H9 (cell line): ENCODE data around the gene TRIM38. TPM values are rescaled to one million over a fixed set of nuclear protein-coding genes. Genes with fewer than 3 reads are reported as not detected.

Experiments used
- DNase-seq: peaks from one replicate; pipeline ENCODE4 v3.0.0-alpha.2; 2017
- H2AFZ ChIP-seq: one replicate; pipeline ENCODE4 v1.6.1; 2013; ENCODE audit warnings: mild to moderate bottlenecking, low read length, control low read depth, moderate library complexity
- H2AK5ac ChIP-seq: 2 replicates; pipeline ENCODE4 v1.6.1; 2013; ENCODE audit warnings: low read length, control low read depth, mixed read lengths; ENCODE audit not compliant: insufficient read length
- H2BK120ac ChIP-seq: one replicate; pipeline ENCODE4 v1.6.1; 2013; ENCODE audit warnings: low read depth, mild to moderate bottlenecking, low read length, control low read depth, inconsistent platforms; ENCODE audit not compliant: poor library complexity, severe bottlenecking
- H2BK12ac ChIP-seq: 2 replicates; pipeline ENCODE4 v1.6.1; 2013; ENCODE audit warnings: low read length, control low read depth, mixed read lengths, low read depth; ENCODE audit not compliant: insufficient read length
- H2BK15ac ChIP-seq: 2 replicates; pipeline ENCODE4 v1.6.1; 2013; ENCODE audit warnings: low read depth, low read length, control low read depth
- H2BK20ac ChIP-seq: one replicate; pipeline ENCODE4 v1.6.1; 2013; ENCODE audit warnings: low read depth, mild to moderate bottlenecking, low read length, control low read depth, inconsistent platforms; ENCODE audit not compliant: poor library complexity, severe bottlenecking
- H2BK5ac ChIP-seq: 2 replicates; pipeline ENCODE4 v1.6.1; 2013; ENCODE audit warnings: low read length, control low read depth, mixed read lengths; ENCODE audit not compliant: insufficient read length
- H3K14ac ChIP-seq: 2 replicates; pipeline ENCODE4 v1.6.1; 2013; ENCODE audit warnings: low read length, control low read depth; ENCODE audit not compliant: insufficient read depth
- H3K18ac ChIP-seq: 2 replicates; pipeline ENCODE4 v1.6.1; 2013; ENCODE audit warnings: low read depth, mild to moderate bottlenecking, mixed read lengths, low read length, control low read depth; ENCODE audit not compliant: insufficient read length
- H3K23ac ChIP-seq: 2 replicates; pipeline ENCODE4 v1.6.1; 2013; ENCODE audit warnings: low read length, control low read depth, mixed read lengths, low read depth; ENCODE audit not compliant: insufficient read length
- H3K23me2 ChIP-seq: 2 replicates; pipeline ENCODE4 v1.6.1; 2013; ENCODE audit warnings: low read depth, mild to moderate bottlenecking, mixed read lengths, low read length, control low read depth; ENCODE audit not compliant: insufficient read length, poor library complexity, severe bottlenecking
- H3K27ac ChIP-seq: 2 replicates; pipeline ENCODE4 v1.5.1; 2013; ENCODE audit warnings: low read length, control low read depth, mixed read lengths, low read depth; ENCODE audit not compliant: insufficient read length
- H3K27me3 ChIP-seq: 2 replicates; pipeline ENCODE4 v1.6.1; 2013; ENCODE audit warnings: low read length, control low read depth, inconsistent platforms; ENCODE audit not compliant: insufficient read depth
- H3K4ac ChIP-seq: 2 replicates; pipeline ENCODE4 v1.6.1; 2013; ENCODE audit warnings: low read depth, mild to moderate bottlenecking, control low read depth, inconsistent platforms, low read length, moderate library complexity
- H3K4me1 ChIP-seq: 2 replicates; pipeline ENCODE4 v1.6.1; 2013; ENCODE audit warnings: low read length, control low read depth, inconsistent platforms; ENCODE audit not compliant: insufficient read depth
- H3K4me2 ChIP-seq: 2 replicates; pipeline ENCODE4 v1.6.1; 2013; ENCODE audit warnings: low read length, control low read depth, mixed read lengths; ENCODE audit not compliant: insufficient read length, insufficient read depth
- H3K56ac ChIP-seq: 2 replicates; pipeline ENCODE4 v1.6.1; 2013; ENCODE audit warnings: low read depth, mild to moderate bottlenecking, mixed read lengths, low read length, control low read depth; ENCODE audit not compliant: insufficient read length
- H3K79me1 ChIP-seq: 2 replicates; pipeline ENCODE4 v1.6.1; 2013; ENCODE audit warnings: low read depth, mild to moderate bottlenecking, moderate library complexity, low read length, control low read depth, inconsistent platforms; ENCODE audit not compliant: insufficient read depth, poor library complexity, severe bottlenecking
- H3K79me2 ChIP-seq: 2 replicates; pipeline ENCODE4 v1.6.1; 2013; ENCODE audit warnings: low read length, control low read depth, inconsistent platforms; ENCODE audit not compliant: insufficient read depth
- H3K9ac ChIP-seq: 2 replicates; pipeline ENCODE4 v1.6.1; 2013; ENCODE audit warnings: low read length, control low read depth, mixed read lengths; ENCODE audit not compliant: insufficient read length; ENCODE audit errors: extremely low read depth
- H3K9me3 ChIP-seq: one replicate; pipeline ENCODE4 v1.6.1; 2013; ENCODE audit warnings: low read depth, low read length, inconsistent platforms; ENCODE audit not compliant: control insufficient read depth
- H3T11ph ChIP-seq: one replicate; pipeline ENCODE4 v1.6.1; 2013; ENCODE audit warnings: mild to moderate bottlenecking, low read length, control low read depth, inconsistent platforms
- H4K20me1 ChIP-seq: one replicate; pipeline ENCODE4 v1.6.1; 2013; ENCODE audit not compliant: control insufficient read depth, insufficient read length, insufficient read depth
- H4K5ac ChIP-seq: 2 replicates; pipeline ENCODE4 v1.6.1; 2013; ENCODE audit warnings: low read depth, mild to moderate bottlenecking, mixed read lengths, low read length, control low read depth; ENCODE audit not compliant: insufficient read length
- H4K8ac ChIP-seq: replicated peaks from 2 replicates; pipeline ENCODE4 v1.6.1; 2013; ENCODE audit warnings: low read length, control low read depth, mixed read lengths, low read depth; ENCODE audit not compliant: insufficient read length
- H4K91ac ChIP-seq: 2 replicates; pipeline ENCODE4 v1.6.1; 2013; ENCODE audit warnings: low read depth, mild to moderate bottlenecking, moderate library complexity, mixed read lengths, low read length, control low read depth; ENCODE audit not compliant: insufficient read length
- H3K27ac Mint-ChIP-seq, 3 experiments: 2 replicates in 2 of 3; 3 replicates in 1 of 3; pipeline ENCODE4 v1.8.0; 2020 to 2021; ENCODE audit warnings: mixed read lengths in 3 of 3, mild to moderate bottlenecking in 1 of 3, moderate library complexity in 1 of 3
- H3K27me3 Mint-ChIP-seq: 2 replicates; pipeline ENCODE4 v1.8.0; 2021; ENCODE audit warnings: low read depth, mild to moderate bottlenecking, moderate library complexity, mixed read lengths
- H3K36me3 Mint-ChIP-seq, 3 experiments: 2 replicates in 2 of 3; 3 replicates in 1 of 3; pipeline ENCODE4 v1.8.0; 2020 to 2021; ENCODE audit warnings: low read depth in 3 of 3, mixed read lengths in 3 of 3; ENCODE audit not compliant: insufficient read depth in 1 of 3
- H3K4me1 Mint-ChIP-seq, 2 experiments: 2 replicates each; pipeline ENCODE4 v1.8.0; 2020; ENCODE audit warnings: mixed read lengths in 2 of 2
- H3K4me3 Mint-ChIP-seq, 2 experiments: 2 replicates in 1 of 2; 3 replicates in 1 of 2; pipeline ENCODE4 v1.8.0; 2020 to 2021; ENCODE audit warnings: mild to moderate bottlenecking in 2 of 2, mixed read lengths in 2 of 2, moderate library complexity in 1 of 2
- H3K9me3 Mint-ChIP-seq, 2 experiments: 2 replicates in 1 of 2; 3 replicates in 1 of 2; pipeline ENCODE4 v1.8.0; 2020; ENCODE audit warnings: mild to moderate bottlenecking in 2 of 2, mixed read lengths in 2 of 2, moderate library complexity in 1 of 2
- WGBS: extraction: QIAGEN DNeasy Blood & Tissue Kit; methylation state at CpG from one replicate; pipeline ENCODE4 v1.1.7; 2013; ENCODE audit warnings: missing lambda C conversion rate, low lambda C conversion rate, mixed read lengths; ENCODE audit not compliant: insufficient read length; ENCODE audit errors: extremely low coverage; 5-methylcytosine and 5-hydroxymethylcytosine counted together
- total RNA-seq: library from RNA; stranded (reverse); gene quantifications from 2 replicates; pipeline ENCODE4 v1.2.1, GENCODE V29; 2021
- TF ChIP-seq, protein P1 (sequence below): fragments of 200-600 bp; sonication (generic); conservative IDR thresholded peaks from 3 replicates; pipeline ENCODE4 v1.8.0; 2021; ENCODE audit warnings: antibody characterized with exemption, mild to moderate bottlenecking

Gene TRIM38
- total RNA-seq, 1 experiment from 2014 or later = 0.61 TPM

DNA sequence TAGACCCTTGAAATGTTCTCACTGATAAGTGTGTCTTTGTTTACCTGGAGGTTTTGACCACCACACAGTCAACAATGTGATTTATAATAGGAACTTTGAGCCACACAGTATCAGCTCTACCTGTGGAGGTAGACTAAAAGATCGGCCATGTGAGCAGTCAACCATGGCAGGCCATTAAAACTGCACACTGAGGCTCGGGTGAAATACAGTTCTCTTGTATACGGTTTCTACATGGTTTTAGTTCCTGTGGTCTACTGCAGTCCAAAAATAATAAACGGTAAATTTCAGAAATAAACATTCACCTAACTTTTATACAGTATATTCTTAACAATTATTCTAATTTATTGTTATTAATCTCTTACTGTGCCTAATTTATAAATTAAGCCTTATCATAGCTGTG is 47.2 kb downstream of the TRIM38 start:
- Histone ChIP-seq H3K4me1 (no peaks in the 10 kb centered on the region; the same call in 1 of the 2 replicates), H3K56ac (no peak overlapping the region), H2BK20ac (no peak overlapping the region), H3K79me1 (no peaks in the 10 kb centered on the region), H3K4me2 (no peak overlapping the region), H2BK15ac (no peak overlapping the region), H4K5ac (no peak overlapping the region), H3K4ac (no peak overlapping the region), H4K20me1 (no peaks in the 10 kb centered on the region), H2BK120ac (no peak overlapping the region), H4K91ac (no peak overlapping the region), H2BK5ac (no peak overlapping the region), H3K23ac (no peak overlapping the region), H3K27ac (no peak overlapping the region), H3K23me2 (no peaks in the 10 kb centered on the region), H2AFZ (no peak overlapping the region), H3K18ac (no peak overlapping the region), H4K8ac (no peak overlapping the region), H3K9me3 (no peaks in the 10 kb centered on the region), H3T11ph (no peak overlapping the region), H3K14ac (no peak overlapping the region), H2AK5ac (no peak overlapping the region), H2BK12ac (no peak overlapping the region), H3K79me2 (no peaks in the 10 kb centered on the region), H3K27me3 (no peaks in the 10 kb centered on the region), H3K9ac (no peak overlapping the region)
- no peak for DNase-seq
- no peaks in the 10 kb centered on the region for H3K36me3 Mint-ChIP-seq
- no peaks in the 10 kb centered on the region for H3K27me3 Mint-ChIP-seq
- H3K4me1 Mint-ChIP-seq = peaks cover 22 to 25% of the 10 kb centered on the region in 2 experiments
- no peak overlapping the region for H3K27ac Mint-ChIP-seq
- TF ChIP-seq, protein P1, sequence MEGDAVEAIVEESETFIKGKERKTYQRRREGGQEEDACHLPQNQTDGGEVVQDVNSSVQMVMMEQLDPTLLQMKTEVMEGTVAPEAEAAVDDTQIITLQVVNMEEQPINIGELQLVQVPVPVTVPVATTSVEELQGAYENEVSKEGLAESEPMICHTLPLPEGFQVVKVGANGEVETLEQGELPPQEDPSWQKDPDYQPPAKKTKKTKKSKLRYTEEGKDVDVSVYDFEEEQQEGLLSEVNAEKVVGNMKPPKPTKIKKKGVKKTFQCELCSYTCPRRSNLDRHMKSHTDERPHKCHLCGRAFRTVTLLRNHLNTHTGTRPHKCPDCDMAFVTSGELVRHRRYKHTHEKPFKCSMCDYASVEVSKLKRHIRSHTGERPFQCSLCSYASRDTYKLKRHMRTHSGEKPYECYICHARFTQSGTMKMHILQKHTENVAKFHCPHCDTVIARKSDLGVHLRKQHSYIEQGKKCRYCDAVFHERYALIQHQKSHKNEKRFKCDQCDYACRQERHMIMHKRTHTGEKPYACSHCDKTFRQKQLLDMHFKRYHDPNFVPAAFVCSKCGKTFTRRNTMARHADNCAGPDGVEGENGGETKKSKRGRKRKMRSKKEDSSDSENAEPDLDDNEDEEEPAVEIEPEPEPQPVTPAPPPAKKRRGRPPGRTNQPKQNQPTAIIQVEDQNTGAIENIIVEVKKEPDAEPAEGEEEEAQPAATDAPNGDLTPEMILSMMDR = no peak
- no peak overlapping the region for H3K4me3 Mint-ChIP-seq
- H3K9me3 Mint-ChIP-seq = no peaks in the 10 kb centered on the region
- no CpG with 5 or more reads among the region's 4 CpGs for WGBS
